HEK293 (cell line): ENCODE results near the gene DCC.

Experiments
- TCF7L2 ChIP-seq: IDR thresholded peaks from 2 replicates; pipeline ENCODE4 v1.6.1; 2011; ENCODE audit warnings: low read depth, mild to moderate bottlenecking, inconsistent platforms, low read length, moderate library complexity, borderline replicate concordance
- ZBTB20 ChIP-seq: fragments of 450-650 bp; formaldehyde crosslinking; IDR thresholded peaks from 2 replicates; pipeline ENCODE4 v1.5.1; 2016; ENCODE audit warnings: missing biosample characterization, missing genetic modification characterization
- TF ChIP-seq, protein P1 (sequence below): fragments of 450-650 bp; formaldehyde crosslinking; IDR thresholded peaks from 2 replicates; pipeline ENCODE4 v1.5.1; 2016; ENCODE audit warnings: missing biosample characterization, missing genetic modification characterization

DNA sequence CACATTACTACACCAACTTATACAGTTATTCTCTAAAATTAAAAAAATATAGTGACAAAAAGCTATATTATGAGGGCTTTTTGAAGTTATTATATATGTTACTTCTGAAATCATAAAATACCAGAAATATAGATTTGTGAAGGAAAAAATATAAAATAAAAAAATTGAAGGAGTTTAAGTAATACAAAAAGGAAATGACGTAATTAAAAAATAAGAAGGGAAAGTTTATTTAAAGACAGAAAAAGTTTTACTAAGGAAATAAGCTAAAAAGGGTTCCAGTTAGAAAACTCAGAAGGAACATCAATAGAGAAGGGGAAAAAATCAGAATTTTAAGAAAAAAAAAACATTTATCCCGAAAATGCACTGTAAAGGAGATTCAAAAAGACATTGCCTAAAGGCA lies 1187.4 kb downstream of the DCC start:
- TF ChIP-seq ZBTB20 (tag by site-specific recombination) (no peak), TCF7L2 (no peak)
- TF ChIP-seq, protein P1, sequence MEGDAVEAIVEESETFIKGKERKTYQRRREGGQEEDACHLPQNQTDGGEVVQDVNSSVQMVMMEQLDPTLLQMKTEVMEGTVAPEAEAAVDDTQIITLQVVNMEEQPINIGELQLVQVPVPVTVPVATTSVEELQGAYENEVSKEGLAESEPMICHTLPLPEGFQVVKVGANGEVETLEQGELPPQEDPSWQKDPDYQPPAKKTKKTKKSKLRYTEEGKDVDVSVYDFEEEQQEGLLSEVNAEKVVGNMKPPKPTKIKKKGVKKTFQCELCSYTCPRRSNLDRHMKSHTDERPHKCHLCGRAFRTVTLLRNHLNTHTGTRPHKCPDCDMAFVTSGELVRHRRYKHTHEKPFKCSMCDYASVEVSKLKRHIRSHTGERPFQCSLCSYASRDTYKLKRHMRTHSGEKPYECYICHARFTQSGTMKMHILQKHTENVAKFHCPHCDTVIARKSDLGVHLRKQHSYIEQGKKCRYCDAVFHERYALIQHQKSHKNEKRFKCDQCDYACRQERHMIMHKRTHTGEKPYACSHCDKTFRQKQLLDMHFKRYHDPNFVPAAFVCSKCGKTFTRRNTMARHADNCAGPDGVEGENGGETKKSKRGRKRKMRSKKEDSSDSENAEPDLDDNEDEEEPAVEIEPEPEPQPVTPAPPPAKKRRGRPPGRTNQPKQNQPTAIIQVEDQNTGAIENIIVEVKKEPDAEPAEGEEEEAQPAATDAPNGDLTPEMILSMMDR (tag by site-specific recombination) = no peak
